ENCODE measurements around the gene SOX2.

DNA sequence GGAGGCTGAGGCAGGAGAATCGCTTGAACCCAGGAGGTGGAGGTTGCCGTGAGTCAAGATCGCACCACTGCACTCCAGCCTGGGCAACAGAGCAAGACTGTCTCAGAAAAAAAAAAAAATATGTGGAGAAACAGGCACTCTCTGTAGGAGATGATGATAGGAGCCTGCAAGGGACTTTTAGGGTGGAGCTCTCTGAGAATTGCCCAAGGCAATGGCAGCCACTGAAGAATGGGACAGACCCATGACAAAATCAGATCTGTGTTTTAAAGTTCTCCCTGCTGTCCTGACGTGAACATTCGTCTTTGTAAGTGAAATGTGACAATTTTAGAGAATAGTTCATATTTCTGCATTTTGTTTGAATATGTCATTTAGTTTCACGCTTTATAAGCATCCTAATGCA is 50.2 kb downstream of the SOX2 start:
- TF ChIP-seq, protein P1, sequence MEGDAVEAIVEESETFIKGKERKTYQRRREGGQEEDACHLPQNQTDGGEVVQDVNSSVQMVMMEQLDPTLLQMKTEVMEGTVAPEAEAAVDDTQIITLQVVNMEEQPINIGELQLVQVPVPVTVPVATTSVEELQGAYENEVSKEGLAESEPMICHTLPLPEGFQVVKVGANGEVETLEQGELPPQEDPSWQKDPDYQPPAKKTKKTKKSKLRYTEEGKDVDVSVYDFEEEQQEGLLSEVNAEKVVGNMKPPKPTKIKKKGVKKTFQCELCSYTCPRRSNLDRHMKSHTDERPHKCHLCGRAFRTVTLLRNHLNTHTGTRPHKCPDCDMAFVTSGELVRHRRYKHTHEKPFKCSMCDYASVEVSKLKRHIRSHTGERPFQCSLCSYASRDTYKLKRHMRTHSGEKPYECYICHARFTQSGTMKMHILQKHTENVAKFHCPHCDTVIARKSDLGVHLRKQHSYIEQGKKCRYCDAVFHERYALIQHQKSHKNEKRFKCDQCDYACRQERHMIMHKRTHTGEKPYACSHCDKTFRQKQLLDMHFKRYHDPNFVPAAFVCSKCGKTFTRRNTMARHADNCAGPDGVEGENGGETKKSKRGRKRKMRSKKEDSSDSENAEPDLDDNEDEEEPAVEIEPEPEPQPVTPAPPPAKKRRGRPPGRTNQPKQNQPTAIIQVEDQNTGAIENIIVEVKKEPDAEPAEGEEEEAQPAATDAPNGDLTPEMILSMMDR (IDR thresholded peaks at IDR 0.05) = no peak
- no peak for TF ChIP-seq EP300 (IDR thresholded peaks at IDR 0.05)

Data from stomach (tissue), 4 donors.